Measurements from ENCODE around the gene SAPCD2. TPM values are rescaled to one million over a fixed set of nuclear protein-coding genes. Genes with fewer than 3 reads are reported as not detected.

Gene SAPCD2
- total RNA-seq, 2 experiments from 2014 or later, result 13.5 to 13.7 TPM

- TF ChIP-seq CTCF (IDR thresholded peaks at IDR 0.05), result no peak
- no peak overlapping the region for H3K27ac Mint-ChIP-seq
- no peak for ATAC-seq
- H3K36me3 Mint-ChIP-seq (ENCODE audit: low read depth), result peaks cover 19% of the 10 kb centered on the region
- no peak for DNase-seq
- H3K4me3 Mint-ChIP-seq, result peak overlapping the region; percentile 47
- peaks cover 23% of the 10 kb centered on the region for H3K4me1 Mint-ChIP-seq (ENCODE audit: low read depth)
- no peaks in the 10 kb centered on the region for H3K27me3 Mint-ChIP-seq
- H3K9me3 Mint-ChIP-seq, result no peaks in the 10 kb centered on the region
- POLR2A ChIA-PET, result interaction anchor here (1.3 kb wide), 1 partner anchor 9 kb away, joined by 3 read pairs; no protein-coding TSS in a partner anchor
- CTCF ChIA-PET, result interaction anchor here (1.9 to 2.8 kb wide), 2 partner anchors 11 to 17 kb away, joined by 7 to 12 read pairs; partner anchors contain the start of gene SAPCD2
- intact Hi-C loops (cut with micrococcal nuclease), result no loop called here
Observed at GRCh38 chr9:137080260-137081122, 10.1 kb upstream of the SAPCD2 start.

DNA sequence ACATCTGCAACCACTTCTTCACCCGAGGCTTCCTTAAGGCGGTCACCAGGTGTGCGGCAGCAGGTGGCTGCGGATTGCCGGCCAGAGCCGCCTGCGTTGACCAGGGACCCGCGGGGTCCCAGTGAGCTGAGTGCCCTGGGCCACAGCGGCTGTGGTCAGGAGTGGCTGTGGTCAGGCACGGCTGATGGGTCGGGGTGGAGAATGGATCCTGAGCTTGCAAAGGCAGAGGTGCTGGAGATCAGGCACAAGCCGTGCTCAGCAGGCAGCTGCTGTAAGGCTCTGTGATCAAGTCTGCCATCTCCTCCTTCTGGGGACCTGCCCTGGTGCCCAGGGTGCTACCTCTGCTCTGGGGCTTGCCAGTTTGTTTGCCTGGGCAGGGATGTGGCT lies 9.0 kb upstream of the SAPCD2 start:
- no peak for DNase-seq
- ChIA-PET CTCF (interaction anchor here (0.8 kb wide), 2 partner anchors 9 to 11 kb away, joined by 3 to 4 read pairs; partner anchors contain the start of gene SAPCD2), POLR2A (interaction anchor here (1.3 kb wide), 1 partner anchor 8 kb away, joined by 3 read pairs; no protein-coding TSS in a partner anchor)
- no peaks in the 10 kb centered on the region for H3K9me3 Mint-ChIP-seq
- no peak overlapping the region for H3K27ac Mint-ChIP-seq
- H3K27me3 Mint-ChIP-seq, result no peaks in the 10 kb centered on the region
- H3K4me1 Mint-ChIP-seq (ENCODE audit: low read depth), result peaks cover 14% of the 10 kb centered on the region
- peaks cover 19% of the 10 kb centered on the region for H3K36me3 Mint-ChIP-seq (ENCODE audit: low read depth)
- ATAC-seq, result no peak
- TF ChIP-seq CTCF (IDR thresholded peaks at IDR 0.05), result no peak
- peak overlapping the region; percentile 47 for H3K4me3 Mint-ChIP-seq
- intact Hi-C loops (cut with micrococcal nuclease), result no loop called here

DNA sequence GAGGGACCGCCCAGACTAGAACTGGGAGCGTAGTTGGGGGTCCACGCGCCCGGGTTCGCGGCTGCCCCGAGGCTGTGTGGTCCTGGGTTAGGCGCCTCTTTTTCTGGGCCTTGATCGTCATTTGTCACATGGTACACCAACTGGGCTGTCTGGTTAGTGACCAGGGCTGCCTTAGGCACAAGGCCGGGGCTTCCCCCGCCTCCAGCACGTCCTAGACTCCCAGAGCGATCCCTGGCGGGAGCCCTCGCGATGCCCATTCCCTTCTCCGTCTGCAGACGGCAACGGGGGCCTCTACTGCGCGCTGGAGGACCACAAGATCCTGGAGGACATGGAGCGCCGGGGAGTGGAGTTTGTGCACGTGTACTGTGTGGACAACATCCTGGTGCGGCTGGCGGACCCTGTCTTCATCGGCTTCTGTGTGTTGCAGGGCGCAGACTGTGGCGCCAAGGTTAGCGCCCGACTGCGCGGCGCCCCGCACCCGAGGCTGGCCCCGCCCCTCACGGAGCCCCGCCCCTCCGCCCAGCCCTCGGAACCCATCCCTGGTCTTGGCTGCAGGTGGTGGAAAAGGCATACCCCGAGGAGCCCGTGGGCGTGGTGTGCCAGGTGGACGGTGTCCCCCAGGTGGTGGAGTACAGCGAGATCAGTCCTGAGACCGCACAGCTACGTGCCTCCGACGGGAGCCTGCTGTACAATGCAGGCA lies 8.5 kb upstream of the SAPCD2 start:
- intact Hi-C loops (cut with micrococcal nuclease), result no loop called here
- Mint-ChIP-seq H3K4me1 (ENCODE audit: low read depth) (peaks cover 13% of the 10 kb centered on the region), H3K36me3 (ENCODE audit: low read depth) (peaks cover 19% of the 10 kb centered on the region), H3K27me3 (no peaks in the 10 kb centered on the region), H3K9me3 (no peaks in the 10 kb centered on the region), H3K27ac (no peak overlapping the region), H3K4me3 (peak overlapping the region; percentile 79)
- ChIA-PET CTCF (interaction anchor here (0.8 kb wide), 2 partner anchors 8 to 11 kb away, joined by 3 to 4 read pairs; partner anchors contain the start of gene SAPCD2), POLR2A (interaction anchor here (1.3 to 1.5 kb wide), 2 partner anchors 8 kb away, joined by 3 read pairs; partner anchors contain the start of gene MAN1B1)
- DNase-seq, result no peak
- no peak for ATAC-seq
- TF ChIP-seq CTCF (IDR thresholded peaks at IDR 0.05), result no peak

GRCh38 chr9:137077758-137078693 lies 7.7 kb upstream of the SAPCD2 start:
- CTCF ChIA-PET, result interaction anchor here (1.1 to 2.4 kb wide), 5 partner anchors 11 to 49 kb away, joined by 4 to 18 read pairs (median 7); partner anchors contain the start of gene NPDC1
- POLR2A ChIA-PET, result interaction anchor here (1.0 to 1.5 kb wide), 3 partner anchors 9 to 163 kb away, joined by 3 read pairs; partner anchors contain the start of genes MAN1B1 and TUBB4B
- ATAC-seq (peak; percentile 71), DNase-seq (peak; percentile 85)
- intact Hi-C loops (cut with micrococcal nuclease), result no loop called here
- no peak for TF ChIP-seq CTCF (IDR thresholded peaks at IDR 0.05)
- Mint-ChIP-seq H3K9me3 (no peaks in the 10 kb centered on the region), H3K36me3 (ENCODE audit: low read depth) (peaks cover 18% of the 10 kb centered on the region), H3K4me1 (ENCODE audit: low read depth) (peaks cover 7% of the 10 kb centered on the region), H3K4me3 (peak overlapping the region; percentile 79), H3K27me3 (no peaks in the 10 kb centered on the region), H3K27ac (peak overlapping the region; percentile 71)
